HTR-8/SVneo (cell line): ENCODE results near the gene HOXA1.
"Not testable (repeated sequence)": the region's sequence is repeated elsewhere in the genome, so short reads cannot be mapped to it uniquely, and the experiment has no call there.

Experiments
- DNase-seq: peaks from one replicate; pipeline ENCODE4 v3.0.0; 2011; ENCODE audit warnings: low spot score, mixed read lengths; ENCODE audit not compliant: insufficient read length
- FAIRE-seq: peaks from 2 replicates; lab custom pipeline; 2011; peaks lifted over from hg19 to GRCh38; lab: Jason Lieb, UNC

The HOXA1 gene

DNA sequence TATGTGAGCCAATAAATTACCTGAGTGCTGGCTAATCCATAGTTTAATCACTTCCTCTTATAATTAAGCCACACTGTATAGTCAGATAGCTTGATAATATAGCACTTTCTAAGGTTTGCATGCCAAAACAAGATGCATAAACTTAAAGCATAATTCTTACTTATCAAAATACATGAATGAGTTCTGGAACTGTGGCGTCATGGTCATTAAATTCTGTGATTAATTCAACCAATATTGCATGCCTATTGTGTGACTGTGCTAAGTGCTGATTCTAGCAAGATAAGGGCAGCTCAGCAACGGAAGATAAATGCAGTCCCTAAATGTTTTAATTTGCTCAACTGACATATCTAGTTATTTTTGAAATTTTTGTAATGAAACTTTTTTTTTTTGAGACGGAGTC, 29.7 kb downstream of the HOXA1 start:
- DNase-seq (no peak), FAIRE-seq (no peak)

DNA sequence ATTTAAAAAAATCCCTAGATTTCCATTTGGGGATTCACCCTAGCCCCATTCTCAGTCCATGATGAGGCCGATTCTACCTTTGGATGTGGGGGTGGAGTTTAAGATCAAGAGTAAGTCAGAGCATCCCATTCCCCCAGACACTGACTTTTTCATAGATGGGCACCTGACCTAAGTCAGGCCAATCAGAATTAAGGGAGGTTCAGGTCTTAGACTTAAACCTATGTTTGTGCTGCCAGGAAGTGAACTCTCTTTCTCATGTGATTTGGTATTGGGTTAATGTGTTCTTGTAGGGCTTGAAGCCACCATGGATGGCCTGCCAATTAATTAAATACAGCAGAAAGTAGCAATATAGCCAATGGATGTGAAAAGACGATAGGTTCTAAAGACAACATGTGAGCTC, 30.1 kb downstream of the HOXA1 start:
- FAIRE-seq = no peak
- DNase-seq = no peak

DNA sequence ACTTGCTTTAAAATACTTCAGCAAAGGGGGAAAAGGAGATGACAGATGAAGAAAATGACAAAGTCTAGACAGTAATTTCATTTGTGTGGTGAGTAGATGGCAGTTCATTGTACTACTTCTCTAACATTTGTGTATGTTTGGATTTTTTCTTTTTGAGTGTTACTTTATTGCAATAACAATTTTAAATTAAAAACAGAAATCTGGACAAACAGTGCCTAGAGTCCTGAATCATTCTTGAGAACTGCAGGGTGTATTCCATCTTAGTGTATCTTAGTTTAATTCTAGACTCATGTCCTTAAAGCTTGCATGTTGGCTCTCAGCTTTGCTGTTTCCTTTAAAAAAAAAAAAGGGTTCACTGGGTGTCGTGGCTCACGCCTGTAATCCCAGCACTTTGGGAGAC, 31.1 kb downstream of the HOXA1 start:
- DNase-seq (no peak), FAIRE-seq (no peak)

DNA sequence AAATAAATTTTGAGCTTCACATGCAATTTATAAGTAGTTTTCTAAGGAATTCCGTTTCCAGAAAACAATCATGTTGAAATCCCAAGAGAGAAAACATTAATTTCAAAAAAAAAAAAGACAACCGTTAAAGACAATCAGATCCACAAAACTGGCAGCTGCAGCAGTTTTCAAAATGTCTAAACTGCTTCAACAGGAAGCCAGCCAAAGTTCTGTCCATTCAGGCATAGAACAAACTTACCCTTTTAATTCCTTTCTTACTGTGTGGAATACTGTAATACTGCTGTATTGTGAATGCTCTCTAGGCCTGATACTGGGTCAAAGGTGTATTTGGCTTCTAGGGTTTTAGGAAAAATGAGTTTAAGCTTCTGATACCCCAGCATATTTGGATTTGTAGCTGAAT, 31.6 kb downstream of the HOXA1 start:
- FAIRE-seq = no peak
- no peak for DNase-seq

DNA sequence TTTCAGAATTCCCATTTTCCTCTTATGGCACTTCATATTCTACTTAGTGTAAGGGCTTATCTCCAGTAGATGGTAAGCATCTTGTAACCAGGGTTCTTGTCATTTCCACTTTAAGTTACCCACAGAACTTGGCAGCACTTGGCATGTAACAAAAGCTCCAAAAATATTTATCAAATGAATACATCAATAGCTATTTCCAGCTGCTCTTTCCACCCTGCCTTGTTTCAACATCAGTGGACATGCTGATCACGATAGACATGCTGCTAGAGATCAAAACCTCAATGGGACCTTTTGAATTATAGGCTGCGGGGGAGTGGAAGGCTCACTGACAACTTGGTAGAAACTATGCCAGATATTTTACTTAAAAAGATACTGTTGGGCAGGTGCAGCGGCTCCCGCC, 32.9 kb downstream of the HOXA1 start:
- no peak for DNase-seq
- no peak for FAIRE-seq

DNA sequence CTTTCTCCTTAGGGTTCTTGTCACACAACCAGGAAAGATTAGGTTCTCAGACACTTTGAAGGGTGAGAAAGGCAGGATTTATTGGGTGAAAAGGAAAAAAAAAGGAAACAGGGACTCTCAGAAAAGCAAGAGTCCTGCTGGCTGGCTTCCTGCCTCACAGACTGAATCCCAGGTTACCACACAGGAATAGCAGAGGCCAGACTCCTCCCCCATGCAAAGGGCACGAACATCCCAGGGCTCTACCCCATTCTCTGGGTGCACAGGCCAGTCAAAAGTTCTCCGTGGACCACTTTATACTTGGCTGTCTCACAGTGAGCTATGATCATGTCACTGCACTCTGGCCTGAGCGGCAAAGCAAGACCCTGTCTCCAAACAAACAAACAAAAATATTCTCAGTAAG, 42.6 kb downstream of the HOXA1 start:
- FAIRE-seq (no peak), DNase-seq (no peak)

DNA sequence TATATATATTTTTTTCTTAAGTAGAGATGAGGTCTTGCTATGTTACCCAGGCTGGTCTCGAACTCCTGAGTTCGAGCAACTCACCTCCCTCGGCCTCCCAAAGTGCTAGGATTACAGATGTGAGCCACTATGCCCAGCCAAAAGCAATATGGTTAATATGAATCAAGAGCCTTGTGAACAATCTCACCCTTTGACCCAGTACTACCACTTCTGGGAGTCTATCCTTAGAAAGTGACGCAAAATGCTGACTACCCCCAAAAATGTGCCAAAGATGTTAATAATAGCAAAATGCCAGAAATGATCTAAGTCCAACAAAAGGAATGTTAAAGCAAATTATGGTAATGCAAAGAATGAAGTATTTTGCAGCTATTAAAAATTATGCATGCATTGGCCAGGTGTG, 44.3 kb downstream of the HOXA1 start:
- FAIRE-seq (no peak), DNase-seq (no peak)

DNA sequence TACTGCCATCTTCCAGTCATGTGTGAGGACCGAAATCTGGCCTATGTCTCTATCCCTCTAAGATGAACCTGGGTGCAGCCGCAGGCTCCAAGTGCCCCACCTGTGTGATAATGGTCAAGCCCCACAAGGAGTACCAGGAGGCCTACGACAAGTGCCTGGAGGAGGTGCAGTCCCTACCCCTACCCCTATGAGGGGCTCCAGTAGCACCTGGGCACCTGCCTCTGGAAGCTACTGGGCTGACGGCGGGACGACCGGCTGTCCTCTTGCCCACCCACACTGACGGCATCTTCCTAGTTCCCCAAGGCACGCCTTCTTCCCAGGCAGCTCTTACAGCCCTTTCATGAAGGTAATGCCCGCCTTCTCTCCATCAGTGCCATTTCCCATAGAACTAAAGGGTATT, 47.4 kb downstream of the HOXA1 start:
- FAIRE-seq (no peak), DNase-seq (no peak)

DNA sequence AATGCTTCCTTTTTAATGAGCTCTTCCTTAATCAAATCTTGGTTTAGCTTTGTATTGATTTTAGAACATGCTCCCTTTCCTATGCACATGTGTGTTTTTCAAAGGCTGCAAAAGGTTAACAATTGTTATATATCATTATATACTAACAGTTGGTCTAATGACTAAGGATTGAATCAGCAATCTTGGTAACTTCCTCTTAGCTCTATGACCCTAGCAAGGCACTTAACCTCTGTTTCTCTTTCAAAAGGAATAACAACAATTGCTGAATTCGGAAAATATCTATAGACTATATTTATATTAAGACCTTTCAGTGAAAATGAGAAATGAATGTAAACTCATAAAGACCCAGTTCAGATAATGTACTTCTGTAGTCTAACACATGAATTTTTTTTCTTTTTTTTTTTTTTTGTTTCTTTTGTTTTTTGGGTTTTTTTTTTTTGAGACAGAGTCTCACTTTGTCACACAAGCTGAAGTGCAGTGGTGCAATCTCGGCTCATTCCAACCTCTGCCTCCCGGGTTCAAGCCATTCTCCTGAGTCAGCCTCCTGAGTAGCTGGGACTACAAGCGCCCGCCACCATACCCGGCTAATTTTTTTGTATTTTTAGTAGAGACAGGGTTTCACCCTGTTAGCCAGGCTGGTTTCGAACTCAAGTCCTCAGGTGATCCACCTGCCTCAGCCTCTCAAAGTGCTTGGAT, 48.8 kb downstream of the HOXA1 start:
- DNase-seq = peak; percentile 42
- no peak for FAIRE-seq

DNA sequence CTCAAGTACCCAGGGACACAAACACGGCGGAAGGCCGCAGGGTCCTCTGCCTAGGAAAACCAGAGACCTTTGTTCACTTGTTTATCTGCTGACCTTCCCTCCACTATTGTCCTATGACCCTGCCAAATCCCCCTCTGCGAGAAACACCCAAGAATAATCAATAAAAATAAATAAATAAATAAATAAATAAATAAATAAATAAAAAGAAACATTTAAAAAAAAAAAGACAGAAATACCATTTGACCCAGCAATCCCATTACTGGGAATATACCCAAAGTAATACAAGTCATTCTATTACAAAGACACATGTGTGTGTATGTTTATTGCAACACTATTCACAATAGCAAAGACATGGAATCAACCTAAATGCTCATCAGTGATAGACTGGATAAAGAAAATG, 49.8 kb downstream of the HOXA1 start:
- DNase-seq, FAIRE-seq: not testable (repeated sequence)

DNA sequence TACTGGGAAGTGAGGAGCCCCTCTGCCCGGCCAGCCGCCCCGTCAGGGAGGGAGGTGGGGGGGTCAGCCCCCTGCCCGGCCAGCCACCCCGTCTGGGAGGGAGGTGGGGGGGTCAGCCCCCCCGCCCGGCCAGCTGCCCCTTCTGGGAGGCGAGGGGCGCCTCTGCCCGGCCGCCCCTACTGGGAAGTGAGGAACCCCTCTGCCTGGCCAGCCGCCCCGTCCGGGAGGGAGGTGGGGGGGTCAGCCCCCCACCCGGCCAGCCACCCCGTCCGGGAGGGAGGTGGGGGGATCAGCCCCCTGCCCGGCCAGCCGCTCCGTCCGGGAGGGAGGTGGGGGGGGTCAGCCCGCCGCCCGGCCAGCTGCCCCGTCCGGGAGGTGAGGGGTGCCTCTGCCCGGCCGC, 50.7 kb downstream of the HOXA1 start:
- DNase-seq, FAIRE-seq: not testable (repeated sequence)
